Panc1 (cell line): ENCODE measurements around the gene CLSTN2. TPM values are rescaled to one million over a fixed set of nuclear protein-coding genes. Genes with fewer than 3 reads are reported as not detected.

Experiments used
- ATAC-seq: fragments of 200-7000 bp; cut with Tn5 transposase; 2 replicates; pipeline ENCODE4 v1.9.1; 2020; ENCODE audit warnings: mild to moderate bottlenecking, moderate library complexity
- BruUV-seq: library from RNA; stranded (reverse); fragments of 400-500 nt; replicated peaks from 2 replicates; lab custom pipeline; 2021; lab: Mats Ljungman, UMichigan
- CTCF ChIA-PET: fragments of 300-600 bp; sonication (Branson Sonifier 250); formaldehyde crosslinking; loops from one replicate; lab custom pipeline; 2022; ENCODE audit warnings: antibody characterized with exemption; lab: Charles Lee
- POLR2A ChIA-PET: fragments of 300-600 bp; sonication (Branson Sonifier 250); formaldehyde crosslinking; loops from one replicate; lab custom pipeline; 2022; ENCODE audit warnings: antibody characterized with exemption; lab: Charles Lee
- DNase-seq: peaks from one replicate; pipeline ENCODE4 v3.0.0-alpha.2; 2010; ENCODE audit warnings: low read depth, low spot score
- H3K27ac ChIP-seq: 2 replicates; pipeline ENCODE4 v1.5.1; 2011; ENCODE audit warnings: mild to moderate bottlenecking, low read length, inconsistent platforms
- H3K27me3 ChIP-seq: fragments of 200-500 bp; sonication (Bioruptor generic); 2 replicates; pipeline ENCODE4 v1.6.0; 2014; ENCODE audit warnings: low read length, inconsistent platforms; ENCODE audit not compliant: control insufficient read depth, insufficient read depth
- H3K36me3 ChIP-seq: fragments of 200-500 bp; sonication (Bioruptor generic); 2 replicates; pipeline ENCODE4 v1.5.1; 2014; ENCODE audit warnings: inconsistent platforms, mild to moderate bottlenecking, low read length, moderate library complexity; ENCODE audit not compliant: control insufficient read depth, insufficient read depth
- H3K4me1 ChIP-seq: 2 replicates; pipeline ENCODE4 v1.5.1; 2011; ENCODE audit warnings: inconsistent platforms, mild to moderate bottlenecking, low read length, moderate library complexity; ENCODE audit not compliant: control insufficient read depth, insufficient read depth
- H3K4me3 ChIP-seq, 2 experiments: 2 replicates each; pipeline ENCODE4 v1.5.1; 2011 to 2012; ENCODE audit warnings: low read depth in 2 of 2, low read length in 2 of 2, mild to moderate bottlenecking in 2 of 2, inconsistent platforms in 1 of 2, moderate library complexity in 1 of 2
- H3K9me3 ChIP-seq: fragments of 200-500 bp; sonication (Bioruptor generic); 2 replicates; pipeline ENCODE4 v1.5.1; 2014; ENCODE audit warnings: low read depth, mild to moderate bottlenecking, inconsistent platforms, low read length, moderate library complexity; ENCODE audit not compliant: control insufficient read depth, insufficient read depth
- POLR2AphosphoS5 ChIP-seq: IDR thresholded peaks from 2 replicates; pipeline ENCODE4 v1.6.1; 2012; ENCODE audit warnings: mild to moderate bottlenecking, low read depth, low read length, moderate library complexity
- SIN3A ChIP-seq: IDR thresholded peaks from 2 replicates; pipeline ENCODE4 v1.6.1; 2012; ENCODE audit warnings: low read depth, mild to moderate bottlenecking, low read length, moderate library complexity, borderline replicate concordance; ENCODE audit not compliant: insufficient read depth
- TCF7L2 ChIP-seq: IDR thresholded peaks from 2 replicates; pipeline ENCODE4 v1.6.1; 2011; ENCODE audit warnings: mild to moderate bottlenecking, low read depth, low read length, inconsistent platforms
- in situ Hi-C: cut with HindIII; loops from 2 replicates; pipeline ENCODE4 v1.10.0; 2016; ENCODE audit warnings: low sequenced_read_pairs, low pct_unique_long_range_greater_than_20kb
- intact Hi-C: fragments of 100-400 bp; cut with micrococcal nuclease; formaldehyde crosslinking; loops from one replicate; pipeline ENCODE4 v1.10.0; 2022; ENCODE audit not compliant: unreplicated experiment
- total RNA-seq: library from RNA; stranded (reverse); gene quantifications from one replicate; pipeline ENCODE4 v1.2.1, GENCODE V29; 2021; ENCODE audit not compliant: unreplicated experiment
- TF ChIP-seq, protein P1 (sequence below), 2 experiments: IDR thresholded peaks; 2 replicates each; pipeline ENCODE4 v1.6.1; 2011 to 2012; ENCODE audit warnings: low read depth in 2 of 2, control low read depth in 1 of 2, low read length in 1 of 2, mild to moderate bottlenecking in 1 of 2, moderate library complexity in 1 of 2; ENCODE audit not compliant: insufficient read depth in 1 of 2
- TF ChIP-seq, protein P2 (sequence below): fragments of 450-650 bp; IDR thresholded peaks from 2 replicates; pipeline ENCODE4 v1.5.1; 2017; ENCODE audit warnings: mild to moderate bottlenecking

Gene CLSTN2
- total RNA-seq, 1 experiment from 2014 or later: 0.03 TPM

DNA sequence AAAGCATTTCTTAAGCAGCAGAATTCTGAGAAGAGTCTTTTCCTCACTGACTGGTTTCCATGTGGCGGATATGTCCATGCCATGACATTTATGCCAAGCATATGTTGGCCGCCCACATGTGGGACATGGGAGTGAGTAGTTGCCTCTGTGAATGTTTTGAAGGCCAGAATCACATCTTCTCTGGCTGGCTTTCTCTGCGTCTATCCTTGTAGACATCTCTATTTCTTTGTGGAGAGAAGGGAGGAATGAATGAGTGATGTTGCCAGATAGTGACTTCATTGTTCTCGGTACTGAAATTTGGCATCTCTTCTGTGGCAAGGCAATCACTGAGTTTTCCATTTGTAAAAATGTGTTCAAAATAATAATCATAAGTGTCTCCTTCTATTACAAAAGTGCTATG lies 316.0 kb downstream of the CLSTN2 start:
- Histone ChIP-seq H3K36me3 (no peaks in the 10 kb centered on the region), H3K9me3 (no peaks in the 10 kb centered on the region), H3K27ac (no peak overlapping the region), H3K4me3 (no peak overlapping the region), H3K27me3 (no peaks in the 10 kb centered on the region), H3K4me1 (no peaks in the 10 kb centered on the region)
- in situ Hi-C loops (no loop called here), intact Hi-C loops (no loop called here)
- ChIA-PET CTCF (no interaction called here), POLR2A (no interaction called here)
- TF ChIP-seq POLR2AphosphoS5 (no peak), SIN3A (no peak), TCF7L2 (no peak)
- TF ChIP-seq, protein P1, sequence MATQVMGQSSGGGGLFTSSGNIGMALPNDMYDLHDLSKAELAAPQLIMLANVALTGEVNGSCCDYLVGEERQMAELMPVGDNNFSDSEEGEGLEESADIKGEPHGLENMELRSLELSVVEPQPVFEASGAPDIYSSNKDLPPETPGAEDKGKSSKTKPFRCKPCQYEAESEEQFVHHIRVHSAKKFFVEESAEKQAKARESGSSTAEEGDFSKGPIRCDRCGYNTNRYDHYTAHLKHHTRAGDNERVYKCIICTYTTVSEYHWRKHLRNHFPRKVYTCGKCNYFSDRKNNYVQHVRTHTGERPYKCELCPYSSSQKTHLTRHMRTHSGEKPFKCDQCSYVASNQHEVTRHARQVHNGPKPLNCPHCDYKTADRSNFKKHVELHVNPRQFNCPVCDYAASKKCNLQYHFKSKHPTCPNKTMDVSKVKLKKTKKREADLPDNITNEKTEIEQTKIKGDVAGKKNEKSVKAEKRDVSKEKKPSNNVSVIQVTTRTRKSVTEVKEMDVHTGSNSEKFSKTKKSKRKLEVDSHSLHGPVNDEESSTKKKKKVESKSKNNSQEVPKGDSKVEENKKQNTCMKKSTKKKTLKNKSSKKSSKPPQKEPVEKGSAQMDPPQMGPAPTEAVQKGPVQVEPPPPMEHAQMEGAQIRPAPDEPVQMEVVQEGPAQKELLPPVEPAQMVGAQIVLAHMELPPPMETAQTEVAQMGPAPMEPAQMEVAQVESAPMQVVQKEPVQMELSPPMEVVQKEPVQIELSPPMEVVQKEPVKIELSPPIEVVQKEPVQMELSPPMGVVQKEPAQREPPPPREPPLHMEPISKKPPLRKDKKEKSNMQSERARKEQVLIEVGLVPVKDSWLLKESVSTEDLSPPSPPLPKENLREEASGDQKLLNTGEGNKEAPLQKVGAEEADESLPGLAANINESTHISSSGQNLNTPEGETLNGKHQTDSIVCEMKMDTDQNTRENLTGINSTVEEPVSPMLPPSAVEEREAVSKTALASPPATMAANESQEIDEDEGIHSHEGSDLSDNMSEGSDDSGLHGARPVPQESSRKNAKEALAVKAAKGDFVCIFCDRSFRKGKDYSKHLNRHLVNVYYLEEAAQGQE (IDR thresholded peaks at IDR 0.05; ENCODE audit: insufficient read depth in 1 of 2, low read depth in 2 of 2, low read length in 1 of 2): no peak
- TF ChIP-seq, protein P2, sequence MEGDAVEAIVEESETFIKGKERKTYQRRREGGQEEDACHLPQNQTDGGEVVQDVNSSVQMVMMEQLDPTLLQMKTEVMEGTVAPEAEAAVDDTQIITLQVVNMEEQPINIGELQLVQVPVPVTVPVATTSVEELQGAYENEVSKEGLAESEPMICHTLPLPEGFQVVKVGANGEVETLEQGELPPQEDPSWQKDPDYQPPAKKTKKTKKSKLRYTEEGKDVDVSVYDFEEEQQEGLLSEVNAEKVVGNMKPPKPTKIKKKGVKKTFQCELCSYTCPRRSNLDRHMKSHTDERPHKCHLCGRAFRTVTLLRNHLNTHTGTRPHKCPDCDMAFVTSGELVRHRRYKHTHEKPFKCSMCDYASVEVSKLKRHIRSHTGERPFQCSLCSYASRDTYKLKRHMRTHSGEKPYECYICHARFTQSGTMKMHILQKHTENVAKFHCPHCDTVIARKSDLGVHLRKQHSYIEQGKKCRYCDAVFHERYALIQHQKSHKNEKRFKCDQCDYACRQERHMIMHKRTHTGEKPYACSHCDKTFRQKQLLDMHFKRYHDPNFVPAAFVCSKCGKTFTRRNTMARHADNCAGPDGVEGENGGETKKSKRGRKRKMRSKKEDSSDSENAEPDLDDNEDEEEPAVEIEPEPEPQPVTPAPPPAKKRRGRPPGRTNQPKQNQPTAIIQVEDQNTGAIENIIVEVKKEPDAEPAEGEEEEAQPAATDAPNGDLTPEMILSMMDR: no peak
- DNase-seq (no peak), ATAC-seq (no peak)
- no TSS peak for BruUV-seq

DNA sequence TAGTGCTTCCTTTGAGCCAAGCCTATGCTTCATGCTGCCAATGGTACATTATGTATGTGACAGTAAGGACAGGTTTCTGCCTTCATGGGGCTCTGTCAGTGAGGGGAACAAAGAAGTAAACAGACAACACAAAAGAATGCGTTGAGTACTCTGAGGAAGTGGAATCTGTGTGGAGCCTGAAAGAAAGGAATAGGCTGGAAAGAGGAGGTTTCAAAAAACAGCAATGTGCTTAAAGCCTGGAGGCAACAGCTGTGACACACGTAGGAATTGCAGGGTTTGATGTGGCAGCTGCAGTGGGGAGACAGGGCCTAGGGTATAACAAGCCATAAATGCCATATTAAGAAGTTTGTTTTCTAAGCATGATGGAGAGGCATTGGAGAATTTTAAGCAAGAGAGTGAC lies 316.7 kb downstream of the CLSTN2 start:
- intact Hi-C loops: no loop called here
- DNase-seq (no peak), ATAC-seq (no peak)
- in situ Hi-C loops: no loop called here
- no TSS peak for BruUV-seq
- no peaks in the 10 kb centered on the region for H3K27me3 ChIP-seq
- no peaks in the 10 kb centered on the region for H3K36me3 ChIP-seq
- ChIA-PET POLR2A (no interaction called here), CTCF (no interaction called here)
- no peaks in the 10 kb centered on the region for H3K4me1 ChIP-seq
- no peak overlapping the region for H3K27ac ChIP-seq
- no peak overlapping the region for H3K4me3 ChIP-seq
- no peaks in the 10 kb centered on the region for H3K9me3 ChIP-seq
- TF ChIP-seq, protein P2: no peak
- TF ChIP-seq TCF7L2 (no peak), SIN3A (no peak), POLR2AphosphoS5 (no peak)
- TF ChIP-seq, protein P1 (IDR thresholded peaks at IDR 0.05; ENCODE audit: insufficient read depth in 1 of 2, low read depth in 2 of 2, low read length in 1 of 2): no peak
